ENCODE measurements around the gene VGLL4.

The VGLL4 gene

GRCh38 chr3:11618904-11619303 lies 24.8 kb downstream of the VGLL4 start:
- TF ChIP-seq CTCF (IDR thresholded peaks at IDR 0.05): no peak
- Histone ChIP-seq H3K9ac (no peak overlapping the region), H3K79me2 (peaks cover 58% of the 10 kb centered on the region), H3K4me1 (no peaks in the 10 kb centered on the region), H3K9me3 (ENCODE audit: control insufficient read depth, low read length) (no peaks in the 10 kb centered on the region), H3K27me3 (ENCODE audit: control insufficient read depth, insufficient read depth, low read length) (no peaks in the 10 kb centered on the region), H3K36me3 (ENCODE audit: control insufficient read depth, insufficient read depth, low read length) (no peaks in the 10 kb centered on the region), H3K27ac (no peak overlapping the region), H3K4me3 (ENCODE audit: low read depth, low read length) (no peak overlapping the region), H2AFZ (no peak overlapping the region), H3K4me2 (ENCODE audit: low read length) (no peak overlapping the region)

GRCh38 chr3:11616551-11616950 lies 27.2 kb downstream of the VGLL4 start:
- peaks cover 54% of the 10 kb centered on the region for H3K79me2 ChIP-seq
- no peak overlapping the region for H2AFZ ChIP-seq
- H3K27me3 ChIP-seq (ENCODE audit: control insufficient read depth, insufficient read depth, low read length): no peaks in the 10 kb centered on the region
- no peak overlapping the region for H3K4me3 ChIP-seq (ENCODE audit: low read depth, low read length)
- TF ChIP-seq CTCF (IDR thresholded peaks at IDR 0.05): no peak
- H3K9ac ChIP-seq: no peak overlapping the region
- no peaks in the 10 kb centered on the region for H3K36me3 ChIP-seq (ENCODE audit: control insufficient read depth, insufficient read depth, low read length)
- no peaks in the 10 kb centered on the region for H3K9me3 ChIP-seq (ENCODE audit: control insufficient read depth, low read length)
- no peaks in the 10 kb centered on the region for H3K4me1 ChIP-seq
- H3K4me2 ChIP-seq (ENCODE audit: low read length): no peak overlapping the region
- H3K27ac ChIP-seq: no peak overlapping the region

- Histone ChIP-seq H3K9me3 (ENCODE audit: control insufficient read depth, low read length) (no peaks in the 10 kb centered on the region), H3K79me2 (peaks cover 60% of the 10 kb centered on the region), H3K27ac (no peak overlapping the region), H3K4me1 (peaks cover under 1% of the 10 kb centered on the region), H2AFZ (no peak overlapping the region), H3K36me3 (ENCODE audit: control insufficient read depth, insufficient read depth, low read length) (no peaks in the 10 kb centered on the region), H3K4me2 (ENCODE audit: low read length) (no peak overlapping the region), H3K27me3 (ENCODE audit: control insufficient read depth, insufficient read depth, low read length) (no peaks in the 10 kb centered on the region), H3K4me3 (ENCODE audit: low read depth, low read length) (no peak overlapping the region), H3K9ac (no peak overlapping the region)
- TF ChIP-seq CTCF (IDR thresholded peaks at IDR 0.05): no peak
Observed at GRCh38 chr3:11613851-11614487, 29.7 kb downstream of the VGLL4 start.

- no peak overlapping the region for H3K4me2 ChIP-seq (ENCODE audit: low read length)
- H3K9ac ChIP-seq: no peak overlapping the region
- peaks cover 60% of the 10 kb centered on the region for H3K79me2 ChIP-seq
- peaks cover 6% of the 10 kb centered on the region for H3K4me1 ChIP-seq
- TF ChIP-seq CTCF (IDR thresholded peaks at IDR 0.05): no peak
- H2AFZ ChIP-seq: no peak overlapping the region
- H3K27me3 ChIP-seq (ENCODE audit: control insufficient read depth, insufficient read depth, low read length): no peaks in the 10 kb centered on the region
- H3K27ac ChIP-seq: no peak overlapping the region
- H3K36me3 ChIP-seq (ENCODE audit: control insufficient read depth, insufficient read depth, low read length): no peaks in the 10 kb centered on the region
- H3K4me3 ChIP-seq (ENCODE audit: low read depth, low read length): no peak overlapping the region
- no peaks in the 10 kb centered on the region for H3K9me3 ChIP-seq (ENCODE audit: control insufficient read depth, low read length)
Observed at GRCh38 chr3:11613319-11613718, 30.4 kb downstream of the VGLL4 start.

- Histone ChIP-seq H3K9ac (no peak overlapping the region), H3K79me2 (peaks cover 60% of the 10 kb centered on the region), H3K27ac (no peak overlapping the region), H3K9me3 (ENCODE audit: control insufficient read depth, low read length) (no peaks in the 10 kb centered on the region), H2AFZ (no peak overlapping the region), H3K27me3 (ENCODE audit: control insufficient read depth, insufficient read depth, low read length) (no peaks in the 10 kb centered on the region), H3K36me3 (ENCODE audit: control insufficient read depth, insufficient read depth, low read length) (no peaks in the 10 kb centered on the region), H3K4me3 (ENCODE audit: low read depth, low read length) (no peak overlapping the region), H3K4me2 (ENCODE audit: low read length) (no peak overlapping the region), H3K4me1 (peaks cover 6% of the 10 kb centered on the region)
- TF ChIP-seq CTCF (IDR thresholded peaks at IDR 0.05): no peak
Observed at GRCh38 chr3:11612515-11613188, 31.1 kb downstream of the VGLL4 start.
